Measurements from ENCODE around the gene EIF2S1. TPM values are rescaled to one million over a fixed set of nuclear protein-coding genes. Genes with fewer than 3 reads are reported as not detected.
"Not testable (repeated sequence)": the region's sequence is repeated elsewhere in the genome, so short reads cannot be mapped to it uniquely, and the experiment has no call there.

EIF2S1 gene
- total RNA-seq, 1 donor from 2014 or later, result 134 TPM

GRCh38 chr14:67410313-67410712 lies 50.2 kb downstream of the EIF2S1 start:
- intact Hi-C loops (cut with micrococcal nuclease), result no loop called here

- intact Hi-C loops (cut with micrococcal nuclease), result no loop called here
Observed at GRCh38 chr14:67411370-67411769, 51.2 kb downstream of the EIF2S1 start.

GRCh38 chr14:67411820-67412421 lies 51.8 kb downstream of the EIF2S1 start, which contains the start of gene PLEK2:
TSS of gene PLEK2 (minus strand) at chr14:67412165. CDS start at chr14:67412059, 106 bp downstream.
- intact Hi-C loops (cut with micrococcal nuclease), result no loop called here

GRCh38 chr14:67413806-67414769 lies 54.0 kb downstream of the EIF2S1 start:
- intact Hi-C loops (cut with micrococcal nuclease), result no loop called here

- intact Hi-C loops (cut with micrococcal nuclease), result not testable (repeated sequence)
Observed at GRCh38 chr14:67415610-67416009, 55.5 kb downstream of the EIF2S1 start.

- intact Hi-C loops (cut with micrococcal nuclease), result no loop called here
Observed at GRCh38 chr14:67416085-67416484, 56.0 kb downstream of the EIF2S1 start.

- intact Hi-C loops (cut with micrococcal nuclease), result no loop called here
Observed at GRCh38 chr14:67416810-67417209, 56.7 kb downstream of the EIF2S1 start.

- intact Hi-C loops (cut with micrococcal nuclease), result no loop called here
Observed at GRCh38 chr14:67417633-67418032, 57.5 kb downstream of the EIF2S1 start.

GRCh38 chr14:67418401-67419191 lies 58.5 kb downstream of the EIF2S1 start:
- intact Hi-C loops (cut with micrococcal nuclease), result no loop called here

GRCh38 chr14:67420102-67420739 lies 60.1 kb downstream of the EIF2S1 start:
- intact Hi-C loops (cut with micrococcal nuclease), result no loop called here

GRCh38 chr14:67421356-67422224 lies 61.5 kb downstream of the EIF2S1 start:
- intact Hi-C loops (cut with micrococcal nuclease), result no loop called here

GRCh38 chr14:67423424-67423823 lies 63.3 kb downstream of the EIF2S1 start:
- intact Hi-C loops (cut with micrococcal nuclease), result no loop called here

GRCh38 chr14:67424539-67424938 lies 64.4 kb downstream of the EIF2S1 start:
- intact Hi-C loops (cut with micrococcal nuclease), result no loop called here

GRCh38 chr14:67425608-67426007 lies 65.5 kb downstream of the EIF2S1 start:
- intact Hi-C loops (cut with micrococcal nuclease), result loop anchor here (5.0 kb wide), 1 partner anchor 1407 kb away; no protein-coding TSS in a partner anchor

GRCh38 chr14:67426161-67426560 lies 66.0 kb downstream of the EIF2S1 start:
- intact Hi-C loops (cut with micrococcal nuclease), result loop anchor here (5.0 kb wide), 1 partner anchor 1406 kb away; no protein-coding TSS in a partner anchor

GRCh38 chr14:67426983-67427606 lies 67.0 kb downstream of the EIF2S1 start:
- intact Hi-C loops (cut with micrococcal nuclease), result loop anchor here (1.0 to 5.0 kb wide), 7 partner anchors 99 to 1405 kb away; partner anchors contain the start of genes ARG2 and PIGH

- intact Hi-C loops (cut with micrococcal nuclease), result loop anchor here (5.0 kb wide), 1 partner anchor 1404 kb away; no protein-coding TSS in a partner anchor
Observed at GRCh38 chr14:67428501-67429031, 68.4 kb downstream of the EIF2S1 start.

GRCh38 chr14:67429510-67430205 lies 69.5 kb downstream of the EIF2S1 start:
- intact Hi-C loops (cut with micrococcal nuclease), result loop anchor here (5.0 kb wide), 1 partner anchor 1403 kb away; no protein-coding TSS in a partner anchor
